ENCODE data around the gene ATRIP.

ATRIP gene

GRCh38 chr3:48441940-48442339 is 4.6 kb upstream of the ATRIP start:
- Histone ChIP-seq H3K36me3 (ENCODE audit: control insufficient read depth, low read length) (peaks cover 49% of the 10 kb centered on the region), H3K9me2 (replicated peaks; ENCODE audit: control insufficient read depth, low read length) (no peaks in the 10 kb centered on the region), H3K4me1 (ENCODE audit: control insufficient read depth, low read length) (peaks cover 38% of the 10 kb centered on the region), H4K20me1 (ENCODE audit: control insufficient read depth, insufficient read depth, low read depth, low read length) (peaks cover 7% of the 10 kb centered on the region), H3K9me3 (ENCODE audit: control insufficient read depth, insufficient read depth, low read length) (no peaks in the 10 kb centered on the region), H3F3A (ENCODE audit: control insufficient read depth, insufficient read depth) (peaks cover 37% of the 10 kb centered on the region), H3K4me3 (ENCODE audit: low read length) (peak overlapping the region; percentile 99), H3K27ac (ENCODE audit: low read depth, low read length) (peak overlapping the region; percentile 16; the same call in 1 of the 2 replicates), H3K79me2 (ENCODE audit: control insufficient read depth, low read length) (peaks cover 65% of the 10 kb centered on the region), H3K27me3 (ENCODE audit: control insufficient read depth, low read length) (no peaks in the 10 kb centered on the region), H3K4me2 (ENCODE audit: low read length) (peak overlapping the region; percentile 79)
- TF ChIP-seq EZH2phosphoT487 (IDR thresholded peaks at IDR 0.05; ENCODE audit: borderline replicate concordance, low read length) (no peak), CTCF (IDR thresholded peaks at IDR 0.05; ENCODE audit: low read depth, low read length, poor library complexity, severe bottlenecking) (no peak)

- no peaks in the 10 kb centered on the region for H3K9me3 ChIP-seq (ENCODE audit: control insufficient read depth, insufficient read depth, low read length)
- H3K4me2 ChIP-seq (ENCODE audit: low read length): peak overlapping the region; percentile 89
- H3K27me3 ChIP-seq (ENCODE audit: control insufficient read depth, low read length): no peaks in the 10 kb centered on the region
- H3K36me3 ChIP-seq (ENCODE audit: control insufficient read depth, low read length): peaks cover 63% of the 10 kb centered on the region
- peaks cover 7% of the 10 kb centered on the region for H4K20me1 ChIP-seq (ENCODE audit: control insufficient read depth, insufficient read depth, low read depth, low read length)
- TF ChIP-seq EZH2phosphoT487 (IDR thresholded peaks at IDR 0.05; ENCODE audit: borderline replicate concordance, low read length) (no peak), CTCF (IDR thresholded peaks at IDR 0.05; ENCODE audit: low read depth, low read length, poor library complexity, severe bottlenecking) (no peak)
- no peaks in the 10 kb centered on the region for H3K9me2 ChIP-seq (replicated peaks; ENCODE audit: control insufficient read depth, low read length)
- H3F3A ChIP-seq (ENCODE audit: control insufficient read depth, insufficient read depth): peaks cover 34% of the 10 kb centered on the region
- peak overlapping the region; percentile 79 for H3K4me3 ChIP-seq (ENCODE audit: low read length)
- H3K4me1 ChIP-seq (ENCODE audit: control insufficient read depth, low read length): peaks cover 27% of the 10 kb centered on the region
- no peak overlapping the region for H3K27ac ChIP-seq (ENCODE audit: low read depth, low read length)
- peaks cover 63% of the 10 kb centered on the region for H3K79me2 ChIP-seq (ENCODE audit: control insufficient read depth, low read length)
These were observed 1.2 kb upstream of the ATRIP start for GRCh38 chr3:48445277-48445882.

GRCh38 chr3:48446043-48446424 is 503 bp upstream of the ATRIP start:
- H3K4me1 ChIP-seq (ENCODE audit: control insufficient read depth, low read length): peaks cover 27% of the 10 kb centered on the region
- H3K4me2 ChIP-seq (ENCODE audit: low read length): peak overlapping the region; percentile 89
- H3K27ac ChIP-seq (ENCODE audit: low read depth, low read length): no peak overlapping the region
- peak overlapping the region; percentile 79 for H3K4me3 ChIP-seq (ENCODE audit: low read length)
- peaks cover 59% of the 10 kb centered on the region for H3K36me3 ChIP-seq (ENCODE audit: control insufficient read depth, low read length)
- peaks cover 7% of the 10 kb centered on the region for H4K20me1 ChIP-seq (ENCODE audit: control insufficient read depth, insufficient read depth, low read depth, low read length)
- peaks cover 34% of the 10 kb centered on the region for H3F3A ChIP-seq (ENCODE audit: control insufficient read depth, insufficient read depth)
- no peaks in the 10 kb centered on the region for H3K27me3 ChIP-seq (ENCODE audit: control insufficient read depth, low read length)
- no peaks in the 10 kb centered on the region for H3K9me2 ChIP-seq (replicated peaks; ENCODE audit: control insufficient read depth, low read length)
- TF ChIP-seq CTCF (IDR thresholded peaks at IDR 0.05; ENCODE audit: low read depth, low read length, poor library complexity, severe bottlenecking): no peak
- TF ChIP-seq EZH2phosphoT487 (IDR thresholded peaks at IDR 0.05; ENCODE audit: borderline replicate concordance, low read length): no peak
- H3K79me2 ChIP-seq (ENCODE audit: control insufficient read depth, low read length): peaks cover 56% of the 10 kb centered on the region
- H3K9me3 ChIP-seq (ENCODE audit: control insufficient read depth, insufficient read depth, low read length): no peaks in the 10 kb centered on the region
